CD14-positive monocyte (primary cell): ENCODE measurements around the gene B3GNT7. TPM values are rescaled to one million over a fixed set of nuclear protein-coding genes. Genes with fewer than 3 reads are reported as not detected.

Experiments
- DNase-seq, 3 donors: peaks; one replicate each; pipeline ENCODE4 v3.0.0-alpha.2; 2011 to 2022
- H2AFZ ChIP-seq: 2 replicates; pipeline ENCODE4 v1.6.0; 2012; ENCODE audit warnings: mild to moderate bottlenecking, low read depth, low read length, inconsistent platforms; ENCODE audit not compliant: insufficient read depth, poor library complexity, severe bottlenecking
- H3K27ac ChIP-seq, 2 donors: 1 replicate in 1 of 2; 2 replicates in 1 of 2; pipeline ENCODE4 v1.5.1; 2012 to 2013; ENCODE audit warnings: low read length in 2 of 2, control low read depth in 1 of 2, inconsistent platforms in 1 of 2, low read depth in 1 of 2, mild to moderate bottlenecking in 1 of 2
- H3K27me3 ChIP-seq, 2 donors: one replicate each; pipeline versions ENCODE4 v1.6.0 to v1.6.1; 2011 to 2013; ENCODE audit warnings: low read length in 2 of 2; ENCODE audit not compliant: control insufficient read depth in 2 of 2, insufficient read depth in 2 of 2
- H3K36me3 ChIP-seq, 2 donors: replicated peaks in 1 of 2; 1 replicate in 1 of 2; 2 replicates in 1 of 2; pipeline versions ENCODE4 v1.5.1 to v1.6.1; 2012 to 2013; ENCODE audit warnings: low read length in 2 of 2, control low read depth in 1 of 2, inconsistent platforms in 1 of 2, mild to moderate bottlenecking in 1 of 2; ENCODE audit not compliant: insufficient read depth in 2 of 2, control insufficient read depth in 1 of 2
- H3K4me1 ChIP-seq, 2 donors: 1 replicate in 1 of 2; 2 replicates in 1 of 2; pipeline versions ENCODE4 v1.5.1 to v1.6.1; 2012 to 2013; ENCODE audit warnings: low read length in 2 of 2, control low read depth in 1 of 2, inconsistent platforms in 1 of 2, mild to moderate bottlenecking in 1 of 2, moderate library complexity in 1 of 2; ENCODE audit not compliant: insufficient read depth in 2 of 2, control insufficient read depth in 1 of 2
- H3K4me2 ChIP-seq: replicated peaks from 2 replicates; pipeline ENCODE3; 2012; ENCODE audit warnings: low read length, moderate library complexity, mild to moderate bottlenecking; ENCODE audit not compliant: poor library complexity, severe bottlenecking; ENCODE audit errors: extremely low read depth
- H3K4me3 ChIP-seq, 3 experiments: fragments of 200-600 bp in 1 of 3; sonication (generic) in 1 of 3; replicated peaks in 1 of 3; 1 replicate in 2 of 3; 2 replicates in 1 of 3; pipeline ENCODE4 v1.5.1; 2011 to 2013; ENCODE audit warnings: low read length in 3 of 3, mild to moderate bottlenecking in 3 of 3, control low read depth in 2 of 3, low read depth in 2 of 3, inconsistent platforms in 1 of 3, moderate library complexity in 1 of 3
- H3K79me2 ChIP-seq: 2 replicates; pipeline ENCODE4 v1.6.0; 2012; ENCODE audit warnings: mild to moderate bottlenecking, control low read depth, inconsistent platforms, low read length, moderate library complexity; ENCODE audit not compliant: insufficient read depth
- H3K9ac ChIP-seq: 2 replicates; pipeline ENCODE4 v1.6.0; 2017; ENCODE audit warnings: low read length, mild to moderate bottlenecking; ENCODE audit not compliant: insufficient read depth, poor library complexity, severe bottlenecking
- H3K9me3 ChIP-seq, 2 donors: replicated peaks in 1 of 2; 1 replicate in 1 of 2; 2 replicates in 1 of 2; pipeline versions ENCODE4 v1.5.1 to v1.6.1; 2012 to 2013; ENCODE audit warnings: low read length in 2 of 2, control low read depth in 1 of 2; ENCODE audit not compliant: control insufficient read depth in 1 of 2, insufficient read depth in 1 of 2
- H4K20me1 ChIP-seq: 2 replicates; pipeline ENCODE4 v1.6.0; 2012; ENCODE audit warnings: mild to moderate bottlenecking, low read length, control low read depth, moderate library complexity; ENCODE audit not compliant: insufficient read depth
- H3K27ac Mint-ChIP-seq, 7 donors: one replicate each; pipeline ENCODE4 v1.8.0; 2020; ENCODE audit warnings: mild to moderate bottlenecking in 7 of 7, mixed read lengths in 7 of 7, moderate library complexity in 6 of 7, inconsistent platforms in 2 of 7
- H3K27me3 Mint-ChIP-seq, 3 donors: one replicate each; pipeline ENCODE4 v1.8.0; 2021 to 2022; ENCODE audit warnings: low read depth in 3 of 3, mild to moderate bottlenecking in 3 of 3, mixed read lengths in 3 of 3, moderate library complexity in 3 of 3, inconsistent platforms in 1 of 3
- H3K36me3 Mint-ChIP-seq, 2 donors: one replicate each; pipeline ENCODE4 v1.8.0; 2020; ENCODE audit warnings: mixed read lengths in 2 of 2, inconsistent platforms in 1 of 2, mild to moderate bottlenecking in 1 of 2
- H3K4me1 Mint-ChIP-seq: one replicate; pipeline ENCODE4 v1.8.0; 2020; ENCODE audit warnings: mild to moderate bottlenecking, mixed read lengths
- H3K4me3 Mint-ChIP-seq, 2 donors: one replicate each; pipeline ENCODE4 v1.8.0; 2020; ENCODE audit warnings: mild to moderate bottlenecking in 2 of 2, mixed read lengths in 2 of 2, moderate library complexity in 1 of 2
- H3K9me3 Mint-ChIP-seq, 7 donors: one replicate each; pipeline ENCODE4 v1.8.0; 2020 to 2022; ENCODE audit warnings: mixed read lengths in 7 of 7, mild to moderate bottlenecking in 6 of 7, moderate library complexity in 6 of 7, inconsistent platforms in 2 of 7
- WGBS: methylation state at CpG from one replicate; pipeline ENCODE4 v1.1.5; 2013; ENCODE audit warnings: missing lambda C conversion rate; ENCODE audit not compliant: insufficient coverage; 5-methylcytosine and 5-hydroxymethylcytosine counted together
- intact Hi-C, 2 donors: fragments of 100-400 bp; cut with micrococcal nuclease; formaldehyde crosslinking; loops; one replicate each; pipeline versions ENCODE4 v1.15.0 to v1.15.1; 2023
- polyA plus RNA-seq, 3 donors: library from polyadenylated mRNA; depleted of rRNA in 1 of 3; unstranded in 2 of 3; stranded (reverse) in 1 of 3; fragments of 300-500 nt in 2 of 3; fragments of >200 nt in 1 of 3; fragmentation: Illumina TruSeq in 2 of 3; gene quantifications; 1 replicate in 2 of 3; 2 replicates in 1 of 3; pipeline ENCODE4 v1.2.3, GENCODE V29; 2012 to 2021
- TF ChIP-seq, protein P1 (sequence below): fragments of 200-600 bp; IDR thresholded peaks from one replicate; pipeline ENCODE4 v1.8.0; 2022; ENCODE audit warnings: antibody characterized with exemption, mild to moderate bottlenecking

B3GNT7 gene
- polyA plus RNA-seq, 3 donors = 0.05 TPM; not detected in 2

DNA sequence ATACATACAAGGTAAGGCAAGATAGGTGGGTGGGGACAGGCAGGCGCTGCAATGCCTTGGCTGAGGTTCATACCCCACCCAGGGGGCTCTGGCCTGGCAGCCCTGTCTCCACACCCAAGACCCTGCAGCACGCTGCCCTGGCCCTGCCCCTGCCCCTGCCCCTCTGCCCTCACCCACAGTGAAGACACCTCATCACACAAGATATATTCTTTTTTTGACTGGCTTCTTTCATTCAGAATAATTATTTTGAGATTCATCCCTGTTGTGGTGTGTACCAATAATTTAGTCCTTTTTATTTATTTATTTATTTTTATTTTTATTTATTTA is 11.4 kb upstream of the B3GNT7 start:
- intact Hi-C loops = no loop called here
- Histone ChIP-seq H3K27me3 (no peaks in the 10 kb centered on the region), H2AFZ (no peak overlapping the region), H3K79me2 (no peaks in the 10 kb centered on the region), H3K36me3 (no peaks in the 10 kb centered on the region), H3K4me3 (no peak overlapping the region), H4K20me1 (no peaks in the 10 kb centered on the region), H3K4me2 (no peak overlapping the region), H3K27ac (no peak overlapping the region), H3K9ac (no peak overlapping the region), H3K9me3 (peaks cover 0 to 11% of the 10 kb centered on the region in 2 donors), H3K4me1 (peaks cover 13 to 14% of the 10 kb centered on the region in 2 donors)
- peaks cover 5 to 18% (median 10%) of the 10 kb centered on the region in 7 donors for H3K9me3 Mint-ChIP-seq
- H3K27me3 Mint-ChIP-seq = peaks cover 0 to 4% (median 2%) of the 10 kb centered on the region in 3 donors
- no CpG with 5 or more reads among the region's 2 CpGs for WGBS
- no peak overlapping the region for H3K27ac Mint-ChIP-seq
- H3K4me1 Mint-ChIP-seq = peaks cover 27% of the 10 kb centered on the region
- TF ChIP-seq, protein P1, sequence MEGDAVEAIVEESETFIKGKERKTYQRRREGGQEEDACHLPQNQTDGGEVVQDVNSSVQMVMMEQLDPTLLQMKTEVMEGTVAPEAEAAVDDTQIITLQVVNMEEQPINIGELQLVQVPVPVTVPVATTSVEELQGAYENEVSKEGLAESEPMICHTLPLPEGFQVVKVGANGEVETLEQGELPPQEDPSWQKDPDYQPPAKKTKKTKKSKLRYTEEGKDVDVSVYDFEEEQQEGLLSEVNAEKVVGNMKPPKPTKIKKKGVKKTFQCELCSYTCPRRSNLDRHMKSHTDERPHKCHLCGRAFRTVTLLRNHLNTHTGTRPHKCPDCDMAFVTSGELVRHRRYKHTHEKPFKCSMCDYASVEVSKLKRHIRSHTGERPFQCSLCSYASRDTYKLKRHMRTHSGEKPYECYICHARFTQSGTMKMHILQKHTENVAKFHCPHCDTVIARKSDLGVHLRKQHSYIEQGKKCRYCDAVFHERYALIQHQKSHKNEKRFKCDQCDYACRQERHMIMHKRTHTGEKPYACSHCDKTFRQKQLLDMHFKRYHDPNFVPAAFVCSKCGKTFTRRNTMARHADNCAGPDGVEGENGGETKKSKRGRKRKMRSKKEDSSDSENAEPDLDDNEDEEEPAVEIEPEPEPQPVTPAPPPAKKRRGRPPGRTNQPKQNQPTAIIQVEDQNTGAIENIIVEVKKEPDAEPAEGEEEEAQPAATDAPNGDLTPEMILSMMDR = no peak
- no peak overlapping the region for H3K4me3 Mint-ChIP-seq
- H3K36me3 Mint-ChIP-seq = peaks cover 0 to 6% of the 10 kb centered on the region in 2 donors
- DNase-seq = no peak

DNA sequence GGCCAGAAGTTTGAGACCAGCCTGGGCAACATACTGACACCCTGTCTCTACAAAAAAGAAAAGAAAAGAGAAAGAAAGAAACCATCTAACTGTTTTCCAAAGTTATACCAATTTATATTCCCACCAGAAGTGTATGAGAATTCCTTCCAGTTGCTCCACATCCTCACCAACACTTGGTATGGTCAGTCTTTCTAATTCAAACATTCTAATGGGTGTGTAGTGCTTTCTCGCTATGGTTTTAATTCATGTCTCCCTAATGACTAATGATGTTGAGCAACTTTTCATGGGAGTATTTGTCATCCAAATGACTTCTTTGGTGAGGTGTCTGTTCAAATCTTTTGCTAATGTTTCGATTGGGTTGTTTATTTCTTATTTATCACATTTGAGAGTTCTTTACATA is 10.5 kb upstream of the B3GNT7 start:
- intact Hi-C loops = no loop called here
- peaks cover 36% of the 10 kb centered on the region for H3K4me1 Mint-ChIP-seq
- peaks cover 18 to 22% of the 10 kb centered on the region in 2 donors for H3K4me1 ChIP-seq
- H3K36me3 ChIP-seq = no peaks in the 10 kb centered on the region
- H3K27ac ChIP-seq = no peak overlapping the region
- no peak overlapping the region for H3K4me3 ChIP-seq
- H3K27me3 Mint-ChIP-seq = peaks cover 0 to 4% (median 2%) of the 10 kb centered on the region in 3 donors
- no peak overlapping the region for H3K4me3 Mint-ChIP-seq
- H3K36me3 Mint-ChIP-seq = peaks cover 0 to 6% of the 10 kb centered on the region in 2 donors
- peaks cover 0 to 11% of the 10 kb centered on the region in 2 donors for H3K9me3 ChIP-seq
- no peak overlapping the region for H2AFZ ChIP-seq
- H3K9ac ChIP-seq = no peak overlapping the region
- peak in 2 of 3 donors; percentile 18 to 54 for DNase-seq
- peaks cover 5 to 18% (median 10%) of the 10 kb centered on the region in 7 donors for H3K9me3 Mint-ChIP-seq
- H3K4me2 ChIP-seq = no peak overlapping the region
- TF ChIP-seq, protein P1 = no peak
- no peak overlapping the region for H3K27ac Mint-ChIP-seq
- H4K20me1 ChIP-seq = no peaks in the 10 kb centered on the region
- H3K79me2 ChIP-seq = no peaks in the 10 kb centered on the region
- WGBS = no CpG with 5 or more reads among the region's 2 CpGs
- no peaks in the 10 kb centered on the region for H3K27me3 ChIP-seq
